GM13976 (cell line): ENCODE results near the gene MADD.

Source experiments
- DNase-seq: peaks from one replicate; pipeline ENCODE4 v3.0.0; 2012; ENCODE audit warnings: low spot score
- in situ Hi-C: fragments of 300-500 bp; cut with MboI; formaldehyde crosslinking; loops from one replicate; pipeline ENCODE4 v1.12.0; 2022; ENCODE audit warnings: low sequenced_read_pairs, mixed read lengths, inconsistent platforms; ENCODE audit not compliant: unreplicated experiment
- TF ChIP-seq, protein P1 (sequence below): IDR thresholded peaks from 2 replicates; pipeline ENCODE4 v1.5.1; 2012; ENCODE audit warnings: borderline replicate concordance, mild to moderate bottlenecking; ENCODE audit not compliant: insufficient read depth; ENCODE audit errors: extremely low read depth, missing control alignments, control extremely low read depth

The MADD gene

GRCh38 chr11:47248664-47249377, 21.1 kb upstream of the MADD start, which contains the start of gene ACP2:
TSS of gene ACP2 (minus strand) at chr11:47248814. CDS start at chr11:47248789, 25 bp downstream.
- peak; percentile 91 for DNase-seq
- TF ChIP-seq, protein P1, sequence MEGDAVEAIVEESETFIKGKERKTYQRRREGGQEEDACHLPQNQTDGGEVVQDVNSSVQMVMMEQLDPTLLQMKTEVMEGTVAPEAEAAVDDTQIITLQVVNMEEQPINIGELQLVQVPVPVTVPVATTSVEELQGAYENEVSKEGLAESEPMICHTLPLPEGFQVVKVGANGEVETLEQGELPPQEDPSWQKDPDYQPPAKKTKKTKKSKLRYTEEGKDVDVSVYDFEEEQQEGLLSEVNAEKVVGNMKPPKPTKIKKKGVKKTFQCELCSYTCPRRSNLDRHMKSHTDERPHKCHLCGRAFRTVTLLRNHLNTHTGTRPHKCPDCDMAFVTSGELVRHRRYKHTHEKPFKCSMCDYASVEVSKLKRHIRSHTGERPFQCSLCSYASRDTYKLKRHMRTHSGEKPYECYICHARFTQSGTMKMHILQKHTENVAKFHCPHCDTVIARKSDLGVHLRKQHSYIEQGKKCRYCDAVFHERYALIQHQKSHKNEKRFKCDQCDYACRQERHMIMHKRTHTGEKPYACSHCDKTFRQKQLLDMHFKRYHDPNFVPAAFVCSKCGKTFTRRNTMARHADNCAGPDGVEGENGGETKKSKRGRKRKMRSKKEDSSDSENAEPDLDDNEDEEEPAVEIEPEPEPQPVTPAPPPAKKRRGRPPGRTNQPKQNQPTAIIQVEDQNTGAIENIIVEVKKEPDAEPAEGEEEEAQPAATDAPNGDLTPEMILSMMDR, result peak; percentile 24
- in situ Hi-C loops, result no loop called here

DNA sequence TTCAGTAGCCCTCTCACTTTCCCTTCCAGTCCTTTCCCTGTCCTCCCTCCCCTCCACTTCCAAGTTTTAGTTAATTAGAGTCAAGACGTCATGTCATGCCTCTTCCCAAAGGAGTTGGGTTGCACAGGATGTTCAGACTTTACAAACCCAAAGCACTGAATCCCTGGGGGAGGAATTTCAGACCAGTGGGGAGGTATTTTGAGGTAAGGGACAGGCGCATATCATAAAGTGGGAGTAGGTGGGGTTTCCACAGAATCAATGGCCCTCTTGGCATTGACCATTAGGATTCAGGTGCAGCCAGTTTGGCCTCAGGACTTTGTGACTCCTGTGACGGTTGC, 20.6 kb upstream of the MADD start:
- in situ Hi-C loops, result no loop called here
- DNase-seq, result no peak
- TF ChIP-seq, protein P1, result no peak

DNA sequence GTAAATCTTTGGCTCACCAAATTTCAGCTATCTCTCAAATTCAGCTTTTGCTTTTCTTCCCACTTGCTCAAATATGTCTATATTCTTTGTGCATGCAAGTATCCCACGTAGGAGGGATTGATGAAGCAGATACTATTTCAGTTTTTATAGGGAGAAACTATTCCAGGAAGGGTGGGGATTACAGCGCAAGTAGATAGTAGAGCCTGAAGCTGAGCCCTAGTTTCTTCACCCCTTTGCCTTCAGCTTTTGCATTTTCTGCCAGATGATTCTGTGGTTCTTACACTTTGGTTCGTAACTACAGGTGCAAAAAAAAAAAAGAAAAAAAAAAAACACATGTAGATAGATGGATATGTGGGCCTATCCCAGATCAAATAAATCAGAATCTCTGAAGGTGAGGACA, 18.2 kb upstream of the MADD start:
- in situ Hi-C loops, result no loop called here
- TF ChIP-seq, protein P1, result no peak
- no peak for DNase-seq

- in situ Hi-C loops, result no loop called here
- DNase-seq, result no peak
- TF ChIP-seq, protein P1, result no peak
Measured at GRCh38 chr11:47253660-47254059, 16.3 kb upstream of the MADD start.

GRCh38 chr11:47254386-47254785, 15.5 kb upstream of the MADD start:
- in situ Hi-C loops, result no loop called here
- TF ChIP-seq, protein P1, result no peak
- DNase-seq, result no peak

- in situ Hi-C loops, result no loop called here
- no peak for DNase-seq
- TF ChIP-seq, protein P1, result no peak
Measured at GRCh38 chr11:47256374-47256773, 13.6 kb upstream of the MADD start.

GRCh38 chr11:47257177-47257516, 12.8 kb upstream of the MADD start:
- in situ Hi-C loops, result no loop called here
- DNase-seq, result no peak
- TF ChIP-seq, protein P1, result no peak
